Measurements from ENCODE around the gene ZC3HAV1.
"Not testable (repeated sequence)": the region's sequence is repeated elsewhere in the genome, so short reads cannot be mapped to it uniquely, and the experiment has no call there.

The ZC3HAV1 gene

GRCh38 chr7:139049111-139049510 lies 60.4 kb downstream of the ZC3HAV1 start:
- FAIRE-seq = no peak

DNA sequence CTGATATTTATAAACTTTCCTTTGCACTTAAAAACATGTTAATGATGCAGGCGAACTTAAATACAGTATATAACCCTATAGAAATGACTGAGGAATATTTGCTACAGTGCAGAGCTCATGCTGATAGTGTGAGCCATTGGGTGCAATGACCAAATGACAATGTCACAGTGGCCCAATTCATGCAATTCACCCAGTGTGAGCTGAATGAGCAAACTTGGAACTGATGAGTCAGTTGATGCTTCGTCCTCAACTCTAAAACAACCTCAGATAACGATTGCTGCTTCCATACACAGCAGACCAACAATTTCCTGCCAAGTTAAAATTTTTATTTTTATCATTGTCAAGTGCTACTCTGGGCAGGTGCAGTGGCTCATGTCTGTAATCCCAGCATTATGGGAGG lies 61.5 kb downstream of the ZC3HAV1 start:
- FAIRE-seq = no peak

DNA sequence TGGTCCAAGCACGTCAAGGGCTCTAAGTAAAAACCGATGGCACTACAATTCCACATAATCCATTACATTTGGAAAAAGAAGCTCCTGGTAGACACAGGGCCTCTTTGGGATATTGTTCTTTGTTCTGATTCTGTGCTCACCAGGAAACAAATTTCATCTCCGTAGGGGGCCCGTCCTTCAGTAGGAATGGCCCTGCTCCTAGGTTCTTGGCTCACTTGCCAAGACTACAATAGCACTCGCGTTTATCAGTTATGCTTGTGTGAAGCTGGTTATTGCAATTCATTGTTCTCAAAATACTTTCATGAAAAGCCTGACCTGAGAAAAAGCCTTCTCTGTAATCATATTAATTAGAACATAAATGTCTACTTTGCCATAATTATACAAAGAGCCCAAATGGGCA lies 63.4 kb downstream of the ZC3HAV1 start:
- no peak for FAIRE-seq

DNA sequence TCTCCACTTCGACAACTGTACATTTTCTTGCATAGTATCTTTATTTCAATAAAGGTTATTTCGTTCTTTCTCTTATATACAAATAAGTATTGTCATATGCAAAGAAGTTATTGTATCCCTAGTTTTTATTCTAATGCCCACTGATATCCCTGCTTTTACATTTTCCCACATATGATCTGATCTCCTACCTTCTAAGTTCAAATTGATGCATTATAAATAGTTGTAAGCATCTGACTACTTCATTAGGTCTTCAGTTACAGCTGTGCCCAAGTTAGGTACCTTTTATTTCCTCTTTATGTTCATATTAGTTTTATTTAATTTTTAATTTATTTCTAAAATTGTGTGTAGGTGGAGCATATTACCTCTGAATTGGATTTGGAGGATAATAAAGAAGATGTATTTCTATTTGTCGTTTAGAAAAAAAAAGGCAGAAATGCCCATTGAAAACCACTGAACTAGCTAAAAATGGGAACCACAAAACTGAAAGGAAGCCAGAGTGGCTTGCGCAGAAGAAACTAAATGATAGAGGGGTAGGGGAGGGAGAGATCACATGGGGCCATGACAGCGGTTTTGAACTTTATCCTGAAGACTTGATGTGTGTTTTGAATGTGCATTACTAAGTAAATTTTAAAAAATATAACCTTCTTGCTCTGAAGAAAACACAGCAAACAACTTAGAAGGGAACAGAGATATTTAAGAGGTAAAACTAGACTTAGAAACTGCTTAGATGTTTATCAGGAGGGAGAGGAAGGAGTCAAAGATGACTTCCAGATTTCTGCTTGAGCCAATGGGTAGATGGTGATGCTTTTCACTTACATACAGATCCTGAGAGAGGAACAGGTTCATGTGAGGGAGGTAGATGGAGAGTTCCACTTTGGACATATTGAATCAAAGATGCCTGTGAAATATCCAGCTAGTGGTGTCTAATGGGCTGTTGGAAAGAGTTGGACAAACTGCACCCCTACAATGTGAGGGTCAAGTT lies 64.4 kb downstream of the ZC3HAV1 start:
- FAIRE-seq = no peak

- FAIRE-seq = no peak
Measured at GRCh38 chr7:139043823-139044812, 65.4 kb downstream of the ZC3HAV1 start.

DNA sequence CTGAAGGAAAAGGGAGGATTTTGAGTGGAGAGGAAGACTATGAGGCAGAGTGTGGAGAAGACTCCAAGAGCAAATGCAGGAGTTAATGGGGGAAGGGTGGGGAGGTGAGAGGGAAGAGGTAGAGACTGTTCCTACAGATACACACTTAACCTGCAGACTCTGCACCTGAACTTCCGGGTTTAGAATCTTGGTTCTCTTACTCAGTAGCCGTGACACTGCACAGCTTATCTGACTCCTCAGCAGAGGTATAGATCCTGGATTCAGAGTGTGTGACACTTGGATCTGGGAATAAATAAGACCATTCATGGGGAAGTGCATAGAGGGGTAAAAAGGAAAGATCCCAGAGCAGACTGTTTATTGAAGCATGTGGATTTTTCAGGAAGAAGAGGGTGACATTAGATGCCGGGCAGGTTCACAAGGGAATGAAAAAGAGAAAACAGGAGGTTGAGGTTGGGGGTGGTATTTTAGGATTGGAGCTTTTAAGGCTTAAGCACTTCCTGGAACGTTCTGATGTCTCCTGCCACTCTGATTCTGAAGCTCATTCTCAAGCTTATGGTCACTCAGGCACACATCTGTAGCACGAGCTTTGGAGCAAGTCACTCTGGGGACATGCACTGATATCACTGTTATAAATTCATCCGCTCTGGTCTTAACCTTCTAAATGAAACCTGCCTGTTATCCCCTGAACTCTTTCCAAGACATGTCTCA lies 68.0 kb downstream of the ZC3HAV1 start:
- no peak for FAIRE-seq

DNA sequence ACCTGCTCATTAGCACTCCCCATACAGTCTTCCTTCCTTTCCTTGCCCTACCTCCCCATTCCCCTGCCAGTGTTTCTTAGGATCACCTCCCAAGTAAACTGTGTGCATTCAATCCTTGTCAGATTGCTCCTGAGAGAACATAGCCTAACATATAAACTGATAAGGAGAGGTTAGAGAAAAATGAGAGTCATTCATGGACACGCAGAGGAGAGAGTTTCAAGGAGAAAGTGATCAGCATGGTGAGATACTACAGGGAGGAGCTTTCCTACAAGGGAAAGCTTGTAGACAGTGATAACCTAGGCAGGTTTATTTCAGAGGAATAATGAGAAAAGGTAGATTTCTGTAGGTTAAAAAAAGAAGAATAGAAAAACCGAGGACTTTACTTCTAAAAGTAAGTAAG lies 70.8 kb downstream of the ZC3HAV1 start:
- FAIRE-seq = no peak

DNA sequence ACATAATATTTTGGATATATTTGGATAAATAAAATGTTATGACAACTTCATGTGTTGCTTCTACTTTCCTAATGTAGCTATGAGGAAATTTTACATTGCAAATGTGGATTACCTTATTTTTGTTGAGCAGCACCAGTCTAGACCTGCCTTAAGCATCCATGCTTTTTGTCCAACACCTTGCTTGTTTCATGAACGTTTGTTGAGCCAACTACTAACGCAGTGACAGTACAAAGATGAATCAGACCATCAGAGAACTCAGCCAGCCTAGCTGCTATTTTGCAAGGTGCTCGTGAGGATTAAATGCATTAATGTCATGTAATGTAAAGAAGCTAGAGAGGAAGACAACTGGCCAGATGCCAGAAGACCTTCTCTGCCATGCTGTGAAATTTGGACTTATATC lies 72.6 kb downstream of the ZC3HAV1 start:
- FAIRE-seq = no peak

- FAIRE-seq = no peak
Measured at GRCh38 chr7:139035586-139036353, 73.8 kb downstream of the ZC3HAV1 start, which contains the start of gene ZC3HAV1L. Gene ZC3HAV1L (minus strand): TSS chr7:139036042. CDS start chr7:139036017, 25 bp downstream.

DNA sequence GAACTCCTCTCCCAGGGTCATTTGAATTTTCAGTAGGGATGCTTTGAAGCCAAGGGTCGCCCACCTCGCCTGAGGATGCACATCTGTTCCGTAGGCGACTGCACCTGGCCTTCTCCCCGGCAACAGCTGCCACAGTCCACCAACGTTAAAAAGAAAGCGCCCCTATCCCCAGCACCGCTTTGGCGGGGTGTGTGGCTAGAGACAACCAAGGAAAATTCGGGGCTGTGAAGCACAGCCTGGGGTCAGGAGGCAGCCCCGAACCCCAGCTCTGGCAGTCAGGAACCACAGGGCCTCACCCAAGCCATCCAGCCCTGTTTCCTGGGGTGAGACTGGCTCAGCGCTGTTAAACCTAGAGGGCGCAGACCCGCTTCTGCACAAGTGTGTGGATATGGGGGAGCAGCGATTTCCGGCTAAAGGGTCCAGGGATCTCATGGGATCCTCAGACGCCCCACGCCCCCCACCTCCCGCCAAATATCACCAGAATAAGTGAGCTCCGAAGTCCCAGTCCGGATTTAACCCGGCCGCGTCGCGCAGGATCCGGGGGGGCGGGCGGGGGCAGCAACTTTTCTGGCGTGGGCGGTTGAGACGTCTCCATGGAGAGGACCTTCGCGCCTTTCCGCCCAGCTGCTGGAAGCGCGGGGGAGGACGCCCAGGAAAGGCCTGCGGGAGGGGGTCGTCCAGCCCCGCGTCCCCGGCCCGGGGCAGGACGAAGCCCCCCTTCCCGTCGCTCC lies 74.5 kb downstream of the ZC3HAV1 start:
- FAIRE-seq = no peak

GRCh38 chr7:139034336-139034735 lies 75.2 kb downstream of the ZC3HAV1 start:
- no peak for FAIRE-seq

DNA sequence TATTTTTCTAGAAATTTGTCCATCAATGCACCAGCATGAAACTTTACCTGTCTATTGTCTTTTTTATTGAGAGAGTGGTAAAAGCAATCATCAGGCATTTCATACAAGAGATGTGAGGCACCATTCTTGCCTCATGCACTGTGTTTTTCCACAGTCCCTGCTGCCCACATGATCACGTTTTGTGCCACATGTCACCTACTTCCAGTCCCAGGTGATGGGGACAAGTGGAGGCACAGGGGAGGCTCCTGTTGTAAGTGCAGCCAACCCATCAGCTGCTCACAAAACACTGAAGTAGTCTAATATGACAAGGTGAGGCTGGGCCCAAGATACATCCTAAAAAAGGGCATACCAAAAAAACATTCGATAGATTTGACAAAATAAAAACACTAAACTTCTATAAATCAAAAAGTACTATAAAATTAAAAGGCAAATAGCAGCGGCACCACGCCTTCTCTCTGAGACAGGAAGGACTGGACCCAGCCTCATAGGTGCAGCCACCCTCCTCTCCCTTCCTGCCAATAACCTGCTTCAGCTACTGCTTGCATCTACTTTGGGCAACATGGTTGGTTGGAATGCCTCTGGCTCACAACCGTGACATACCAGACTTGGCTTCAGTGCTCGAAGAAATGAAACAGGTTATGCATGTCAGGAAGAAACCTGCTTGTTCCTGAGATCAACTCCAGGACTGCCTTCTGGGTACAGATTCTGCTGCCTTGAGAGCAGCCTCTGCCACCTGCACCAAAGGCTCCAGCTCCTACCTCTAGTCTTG lies 76.0 kb downstream of the ZC3HAV1 start:
- FAIRE-seq = no peak

DNA sequence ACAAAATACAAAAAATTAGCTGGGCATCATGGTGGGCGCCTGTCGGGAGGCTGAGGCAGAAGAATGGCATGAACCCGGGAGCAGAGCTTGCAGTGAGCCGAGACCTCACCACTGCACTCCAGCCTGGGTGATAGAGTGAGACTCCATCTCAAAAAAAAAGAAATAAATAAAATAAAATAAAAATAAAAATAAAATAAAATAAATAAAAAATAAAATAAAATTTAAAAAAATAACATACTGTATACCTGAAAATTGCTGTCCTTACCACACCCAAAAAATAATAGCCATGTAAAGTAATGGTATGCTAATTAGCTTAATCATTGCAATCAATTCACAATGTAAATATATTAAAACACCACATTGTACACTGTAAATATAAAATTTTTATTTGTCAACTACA lies 77.0 kb downstream of the ZC3HAV1 start:
- FAIRE-seq = no peak

DNA sequence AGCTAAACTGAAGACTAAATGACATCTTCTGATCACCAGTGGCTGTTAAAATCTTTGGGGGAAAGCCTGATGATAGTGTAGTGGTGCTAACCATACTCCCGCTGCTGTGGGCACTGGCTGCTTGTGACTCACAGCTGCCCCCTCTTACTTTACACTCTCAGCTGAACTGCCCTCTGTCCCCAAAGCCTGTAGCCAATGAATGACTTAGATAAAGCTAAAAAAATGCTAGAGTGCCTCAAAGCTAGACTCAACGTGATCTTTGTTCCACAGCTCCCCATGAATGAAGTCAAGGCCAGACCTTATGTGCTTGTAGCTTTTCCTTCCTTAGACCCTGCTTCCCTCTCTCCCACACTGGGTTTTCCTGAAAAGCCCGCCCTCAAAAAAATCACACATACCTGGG lies 80.2 kb downstream of the ZC3HAV1 start:
- FAIRE-seq = no peak

GRCh38 chr7:139026551-139026950 lies 83.0 kb downstream of the ZC3HAV1 start:
- no peak for FAIRE-seq

GRCh38 chr7:139025861-139026260 lies 83.7 kb downstream of the ZC3HAV1 start:
- FAIRE-seq = not testable (repeated sequence)

GRCh38 chr7:139023076-139023475 lies 86.4 kb downstream of the ZC3HAV1 start:
- no peak for FAIRE-seq

DNA sequence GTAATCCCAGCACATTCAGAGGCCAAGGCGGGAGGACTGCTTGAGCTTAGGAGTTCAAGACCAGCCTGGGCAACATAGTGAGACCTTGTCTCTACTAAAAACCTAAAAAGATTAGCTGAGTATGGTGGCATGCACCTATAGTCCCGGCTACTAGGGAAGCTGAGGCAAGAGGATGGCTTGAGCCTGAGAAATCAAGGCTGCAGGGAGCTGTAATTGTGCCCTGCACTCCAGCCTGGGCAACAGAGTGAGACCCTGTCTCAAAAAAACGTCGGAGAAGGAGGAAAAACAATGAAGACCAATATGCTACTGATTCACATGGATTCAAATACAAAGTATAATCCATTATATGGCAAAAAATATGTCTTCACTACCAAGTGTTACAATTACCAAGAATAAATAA lies 87.2 kb downstream of the ZC3HAV1 start:
- no peak for FAIRE-seq

DNA sequence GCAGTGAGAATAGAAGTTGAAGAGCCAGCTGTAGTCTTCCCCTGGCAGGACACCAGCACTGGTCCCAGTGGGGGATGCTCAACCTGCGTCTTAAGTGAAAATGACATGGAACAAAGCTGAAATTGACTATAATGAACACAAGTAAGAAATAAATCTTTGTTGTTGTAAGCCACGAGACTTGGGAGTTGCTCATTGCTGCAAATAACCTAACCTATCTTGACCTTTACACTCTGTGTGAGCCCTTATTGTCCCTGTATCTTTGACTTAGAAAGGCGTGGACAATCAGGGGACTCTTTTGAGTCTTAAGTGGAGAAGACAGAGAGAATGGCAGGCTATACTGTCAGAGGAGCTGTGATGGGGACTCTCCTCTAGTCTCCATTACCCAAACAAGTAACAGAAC lies 90.6 kb downstream of the ZC3HAV1 start:
- no peak for FAIRE-seq

- no peak for FAIRE-seq
Measured at GRCh38 chr7:139016931-139017511, 92.5 kb downstream of the ZC3HAV1 start.
